ENCODE measurements around the gene ATP2A1. TPM values are rescaled to one million over a fixed set of nuclear protein-coding genes. Genes with fewer than 3 reads are reported as not detected.
A peak's percentile ranks its signal among the peaks of the same experiment; 100 is the strongest.

Gene ATP2A1
- total RNA-seq, 1 donor = 0.36 TPM

DNA sequence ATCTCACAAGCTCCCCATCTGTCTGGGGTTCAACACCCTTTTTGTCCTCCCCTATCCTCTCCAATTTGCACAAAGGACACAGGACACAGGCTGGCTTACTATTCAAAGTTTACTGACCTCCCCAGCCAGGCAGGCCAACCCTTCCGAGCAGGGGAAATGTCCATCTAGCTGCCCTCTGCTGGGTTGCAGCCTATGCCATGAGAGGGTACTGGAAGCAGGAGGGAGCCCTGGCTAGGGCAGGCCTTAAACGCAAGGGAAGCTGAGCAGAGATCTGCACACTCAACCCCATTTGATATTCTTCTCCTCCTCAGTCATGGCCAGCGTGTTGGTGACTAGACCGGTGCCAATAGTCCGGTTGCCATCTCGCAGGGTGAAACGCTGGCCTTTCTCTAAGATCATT, 35.6 kb upstream of the ATP2A1 start:
- peaks cover 38% of the 10 kb centered on the region for H3K79me2 ChIP-seq (ENCODE audit: insufficient read depth, low read length)
- H3K9me3 ChIP-seq (ENCODE audit: low read depth, low read length) = no peaks in the 10 kb centered on the region
- H3K4me1 ChIP-seq (ENCODE audit: insufficient read depth, low read length) = peaks cover 19% of the 10 kb centered on the region
- no peaks in the 10 kb centered on the region for H3K27me3 ChIP-seq (ENCODE audit: insufficient read depth, low read length)
- H3K4me2 ChIP-seq (ENCODE audit: insufficient read depth, low read length) = no peak overlapping the region
- H3K4me3 ChIP-seq (ENCODE audit: insufficient read depth, low read length) = no peak overlapping the region
- peaks cover 10% of the 10 kb centered on the region for H4K20me1 ChIP-seq (ENCODE audit: insufficient read depth, low read length)
- H3K27ac ChIP-seq (ENCODE audit: low read depth, low read length) = no peak overlapping the region
- TF ChIP-seq, protein P1, sequence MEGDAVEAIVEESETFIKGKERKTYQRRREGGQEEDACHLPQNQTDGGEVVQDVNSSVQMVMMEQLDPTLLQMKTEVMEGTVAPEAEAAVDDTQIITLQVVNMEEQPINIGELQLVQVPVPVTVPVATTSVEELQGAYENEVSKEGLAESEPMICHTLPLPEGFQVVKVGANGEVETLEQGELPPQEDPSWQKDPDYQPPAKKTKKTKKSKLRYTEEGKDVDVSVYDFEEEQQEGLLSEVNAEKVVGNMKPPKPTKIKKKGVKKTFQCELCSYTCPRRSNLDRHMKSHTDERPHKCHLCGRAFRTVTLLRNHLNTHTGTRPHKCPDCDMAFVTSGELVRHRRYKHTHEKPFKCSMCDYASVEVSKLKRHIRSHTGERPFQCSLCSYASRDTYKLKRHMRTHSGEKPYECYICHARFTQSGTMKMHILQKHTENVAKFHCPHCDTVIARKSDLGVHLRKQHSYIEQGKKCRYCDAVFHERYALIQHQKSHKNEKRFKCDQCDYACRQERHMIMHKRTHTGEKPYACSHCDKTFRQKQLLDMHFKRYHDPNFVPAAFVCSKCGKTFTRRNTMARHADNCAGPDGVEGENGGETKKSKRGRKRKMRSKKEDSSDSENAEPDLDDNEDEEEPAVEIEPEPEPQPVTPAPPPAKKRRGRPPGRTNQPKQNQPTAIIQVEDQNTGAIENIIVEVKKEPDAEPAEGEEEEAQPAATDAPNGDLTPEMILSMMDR (IDR thresholded peaks at IDR 0.05; ENCODE audit: extremely low read depth, low read depth, low read length) = no peak
- no peak for DNase-seq (ENCODE audit: insufficient read length, low spot score, missing footprints)
- H2AFZ ChIP-seq (ENCODE audit: low read length) = no peak overlapping the region
- H3K36me3 ChIP-seq (ENCODE audit: insufficient read depth, low read length) = peaks cover 38% of the 10 kb centered on the region

DNA sequence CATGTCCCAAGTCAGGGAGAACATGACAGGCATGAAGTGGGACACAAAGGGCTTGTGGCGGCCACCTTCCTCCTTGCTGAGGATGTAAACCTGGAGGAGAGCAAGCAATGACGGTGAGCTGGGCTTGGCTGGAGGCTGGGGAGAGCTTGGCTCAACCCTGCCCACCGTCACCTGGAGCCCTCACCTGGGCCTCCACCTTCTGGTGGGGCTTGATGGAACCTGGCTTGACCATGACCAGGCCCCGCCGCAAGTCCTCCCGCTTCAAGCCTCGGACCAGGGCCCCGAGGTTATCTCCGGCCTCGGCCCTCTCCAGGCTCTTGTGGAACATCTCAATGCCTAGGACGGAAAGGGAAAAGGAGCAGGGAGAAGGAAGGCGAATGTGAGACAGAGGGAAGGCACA, 34.5 kb upstream of the ATP2A1 start:
- H3K27ac ChIP-seq (ENCODE audit: low read depth, low read length) = no peak overlapping the region
- peaks cover 10% of the 10 kb centered on the region for H4K20me1 ChIP-seq (ENCODE audit: insufficient read depth, low read length)
- H3K27me3 ChIP-seq (ENCODE audit: insufficient read depth, low read length) = no peaks in the 10 kb centered on the region
- peaks cover 38% of the 10 kb centered on the region for H3K79me2 ChIP-seq (ENCODE audit: insufficient read depth, low read length)
- H3K4me1 ChIP-seq (ENCODE audit: insufficient read depth, low read length) = peaks cover 19% of the 10 kb centered on the region
- no peak overlapping the region for H3K4me3 ChIP-seq (ENCODE audit: insufficient read depth, low read length)
- H3K9me3 ChIP-seq (ENCODE audit: low read depth, low read length) = no peaks in the 10 kb centered on the region
- no peak for DNase-seq (ENCODE audit: insufficient read length, low spot score, missing footprints)
- H2AFZ ChIP-seq (ENCODE audit: low read length) = no peak overlapping the region
- H3K4me2 ChIP-seq (ENCODE audit: insufficient read depth, low read length) = no peak overlapping the region
- TF ChIP-seq, protein P1 (IDR thresholded peaks at IDR 0.05; ENCODE audit: extremely low read depth, low read depth, low read length) = no peak
- peaks cover 30% of the 10 kb centered on the region for H3K36me3 ChIP-seq (ENCODE audit: insufficient read depth, low read length)

DNA sequence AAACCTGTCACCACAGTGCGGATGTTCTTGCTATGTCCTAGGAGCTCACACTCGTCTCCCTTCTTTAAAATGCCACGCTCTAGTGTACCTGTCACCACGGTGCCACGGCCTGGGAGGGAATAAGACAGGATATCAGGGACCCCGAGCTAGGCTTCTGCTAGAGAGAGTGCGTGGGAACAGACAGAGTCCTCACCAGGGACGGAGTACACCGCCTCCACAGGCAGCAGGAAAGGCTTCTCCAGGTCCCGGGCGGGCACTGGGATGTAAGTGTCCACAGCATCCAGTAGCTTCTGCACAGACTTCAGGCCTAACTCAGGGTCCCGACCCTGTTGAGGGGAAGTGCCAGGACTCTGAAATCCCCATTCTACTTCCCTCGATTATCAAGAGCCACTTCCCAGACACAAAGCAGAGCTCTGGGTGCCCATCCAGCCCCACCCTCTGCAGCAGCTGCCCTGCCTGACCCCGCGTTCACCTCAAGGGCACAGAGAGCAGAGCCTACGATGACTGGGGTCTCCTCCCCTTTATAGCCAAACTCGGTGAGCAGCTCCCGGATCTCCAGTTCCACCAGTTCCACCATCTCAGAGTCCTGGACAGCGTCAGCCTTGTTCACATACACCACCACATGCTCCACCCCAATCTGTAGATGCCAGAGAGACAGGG, 33.9 kb upstream of the ATP2A1 start:
- Histone ChIP-seq H3K27ac (ENCODE audit: low read depth, low read length) (no peak overlapping the region), H3K79me2 (ENCODE audit: insufficient read depth, low read length) (peaks cover 41% of the 10 kb centered on the region), H3K27me3 (ENCODE audit: insufficient read depth, low read length) (no peaks in the 10 kb centered on the region), H3K4me1 (ENCODE audit: insufficient read depth, low read length) (peaks cover 19% of the 10 kb centered on the region), H3K36me3 (ENCODE audit: insufficient read depth, low read length) (peaks cover 30% of the 10 kb centered on the region), H3K4me2 (ENCODE audit: insufficient read depth, low read length) (no peak overlapping the region), H3K4me3 (ENCODE audit: insufficient read depth, low read length) (no peak overlapping the region), H4K20me1 (ENCODE audit: insufficient read depth, low read length) (peaks cover 10% of the 10 kb centered on the region), H2AFZ (ENCODE audit: low read length) (no peak overlapping the region), H3K9me3 (ENCODE audit: low read depth, low read length) (no peaks in the 10 kb centered on the region)
- no peak for DNase-seq (ENCODE audit: insufficient read length, low spot score, missing footprints)
- TF ChIP-seq, protein P1 (IDR thresholded peaks at IDR 0.05; ENCODE audit: extremely low read depth, low read depth, low read length) = no peak

- Histone ChIP-seq H3K4me3 (ENCODE audit: insufficient read depth, low read length) (peak overlapping the region; percentile 100), H3K9me3 (ENCODE audit: low read depth, low read length) (no peaks in the 10 kb centered on the region), H3K4me1 (ENCODE audit: insufficient read depth, low read length) (peaks cover 19% of the 10 kb centered on the region), H3K79me2 (ENCODE audit: insufficient read depth, low read length) (peaks cover 42% of the 10 kb centered on the region), H2AFZ (ENCODE audit: low read length) (peak overlapping the region; percentile 87), H3K27ac (ENCODE audit: low read depth, low read length) (peak overlapping the region; percentile 85), H4K20me1 (ENCODE audit: insufficient read depth, low read length) (peaks cover 10% of the 10 kb centered on the region), H3K36me3 (ENCODE audit: insufficient read depth, low read length) (peaks cover 30% of the 10 kb centered on the region), H3K27me3 (ENCODE audit: insufficient read depth, low read length) (no peaks in the 10 kb centered on the region), H3K4me2 (ENCODE audit: insufficient read depth, low read length) (peak overlapping the region; percentile 100)
- peak; percentile 88 for DNase-seq (ENCODE audit: insufficient read length, low spot score, missing footprints)
- TF ChIP-seq, protein P1 (IDR thresholded peaks at IDR 0.05; ENCODE audit: extremely low read depth, low read depth, low read length) = no peak
These were observed 33.0 kb upstream of the ATP2A1 start for GRCh38 chr16:28845293-28845692.

Measured in osteoblast (primary cell).